ENCODE measurements around the gene C16orf96.

C16orf96 gene

DNA sequence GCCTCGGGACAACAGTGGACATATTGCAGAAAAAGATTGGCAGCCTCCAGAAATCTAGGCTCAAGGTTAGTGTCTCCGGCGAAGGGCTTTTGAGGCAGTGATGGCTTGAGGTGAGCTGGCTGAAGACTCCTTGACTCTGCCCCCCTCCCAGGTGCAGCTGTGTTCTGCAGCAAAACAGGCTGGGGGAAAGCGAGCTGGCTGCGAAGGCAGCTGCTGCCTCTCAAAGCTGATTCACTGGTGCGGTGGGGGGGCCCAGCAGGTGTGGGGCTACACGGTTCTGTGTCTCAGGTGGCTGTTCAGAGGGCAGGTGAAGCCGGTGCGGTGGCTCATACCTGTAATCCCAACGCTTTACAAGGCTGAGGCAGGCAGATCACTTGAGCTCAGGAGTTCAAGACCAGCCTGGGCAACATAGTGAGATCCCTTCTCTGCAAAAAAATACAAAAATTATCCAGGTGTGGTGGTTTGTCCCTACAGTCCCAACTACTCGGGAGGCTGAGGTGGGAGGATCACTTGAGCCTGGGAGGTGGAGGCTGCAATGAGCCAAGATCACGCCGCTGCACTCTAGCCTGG is 22.9 kb downstream of the C16orf96 start:
- TF ChIP-seq, protein P1, sequence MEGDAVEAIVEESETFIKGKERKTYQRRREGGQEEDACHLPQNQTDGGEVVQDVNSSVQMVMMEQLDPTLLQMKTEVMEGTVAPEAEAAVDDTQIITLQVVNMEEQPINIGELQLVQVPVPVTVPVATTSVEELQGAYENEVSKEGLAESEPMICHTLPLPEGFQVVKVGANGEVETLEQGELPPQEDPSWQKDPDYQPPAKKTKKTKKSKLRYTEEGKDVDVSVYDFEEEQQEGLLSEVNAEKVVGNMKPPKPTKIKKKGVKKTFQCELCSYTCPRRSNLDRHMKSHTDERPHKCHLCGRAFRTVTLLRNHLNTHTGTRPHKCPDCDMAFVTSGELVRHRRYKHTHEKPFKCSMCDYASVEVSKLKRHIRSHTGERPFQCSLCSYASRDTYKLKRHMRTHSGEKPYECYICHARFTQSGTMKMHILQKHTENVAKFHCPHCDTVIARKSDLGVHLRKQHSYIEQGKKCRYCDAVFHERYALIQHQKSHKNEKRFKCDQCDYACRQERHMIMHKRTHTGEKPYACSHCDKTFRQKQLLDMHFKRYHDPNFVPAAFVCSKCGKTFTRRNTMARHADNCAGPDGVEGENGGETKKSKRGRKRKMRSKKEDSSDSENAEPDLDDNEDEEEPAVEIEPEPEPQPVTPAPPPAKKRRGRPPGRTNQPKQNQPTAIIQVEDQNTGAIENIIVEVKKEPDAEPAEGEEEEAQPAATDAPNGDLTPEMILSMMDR (IDR thresholded peaks at IDR 0.05; ENCODE audit: low read depth, low read length): no peak
- DNase-seq (ENCODE audit: extremely low read depth, low read depth): no peak

DNA sequence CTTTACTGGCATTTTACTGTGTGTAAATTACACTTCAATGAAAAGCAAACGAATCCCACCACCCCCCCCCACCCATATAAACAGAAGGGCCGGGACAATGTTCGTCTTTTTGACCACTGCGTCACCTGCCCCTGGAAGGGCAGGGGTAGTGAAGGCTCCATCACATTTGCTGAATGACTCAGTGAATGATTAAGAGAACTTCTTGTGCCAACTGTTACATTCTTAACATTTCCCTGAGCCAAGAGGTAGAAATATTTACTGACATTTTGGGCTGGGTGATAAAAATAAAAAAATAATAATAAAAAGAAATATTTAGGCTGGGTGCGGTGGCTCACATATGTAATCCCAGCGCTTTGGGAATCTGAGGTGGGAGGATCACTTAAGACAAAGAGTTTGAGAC is 24.1 kb downstream of the C16orf96 start:
- DNase-seq (ENCODE audit: extremely low read depth, low read depth): no peak
- TF ChIP-seq, protein P1 (IDR thresholded peaks at IDR 0.05; ENCODE audit: low read depth, low read length): no peak

DNA sequence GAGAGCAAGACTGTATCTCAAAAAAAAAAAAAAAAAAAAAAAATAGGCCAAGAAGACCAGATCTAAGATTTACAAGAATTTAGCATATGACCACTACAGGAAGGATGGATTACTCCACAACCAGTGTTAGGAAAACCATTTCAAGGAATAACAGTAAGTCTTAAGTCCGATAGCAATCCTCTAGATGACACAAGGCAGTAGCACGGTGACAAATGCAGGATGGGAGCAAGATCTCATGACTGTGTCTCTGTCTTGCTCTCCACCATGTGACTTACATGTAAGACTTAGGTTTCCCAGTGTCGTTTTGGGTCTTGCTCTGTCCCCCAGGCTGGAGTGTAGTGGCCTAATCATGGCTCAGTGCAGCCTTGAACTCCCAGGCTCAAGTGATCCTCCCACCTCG is 27.8 kb downstream of the C16orf96 start:
- TF ChIP-seq, protein P1 (IDR thresholded peaks at IDR 0.05; ENCODE audit: low read depth, low read length): no peak
- no peak for DNase-seq (ENCODE audit: extremely low read depth, low read depth)

DNA sequence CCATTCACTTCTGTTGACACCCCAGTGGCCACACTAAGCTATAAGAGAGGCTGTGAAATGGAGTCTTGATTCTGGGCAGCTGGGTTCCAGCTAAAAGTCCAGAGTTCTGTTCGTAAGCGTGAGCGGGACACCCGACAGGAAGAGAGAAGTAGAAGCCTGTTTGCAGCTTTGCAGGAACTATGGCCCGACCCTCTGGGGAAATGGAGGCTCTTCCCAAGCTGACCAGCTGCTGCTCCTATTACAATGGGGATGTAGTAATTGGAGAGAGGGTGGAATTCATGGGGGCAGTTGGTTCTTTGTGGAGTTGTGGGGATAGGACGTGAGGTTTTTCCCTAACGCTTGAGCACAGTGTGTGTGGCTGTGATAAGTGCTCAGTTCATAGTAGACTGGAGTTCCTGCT is 30.2 kb downstream of the C16orf96 start:
- DNase-seq (ENCODE audit: extremely low read depth, low read depth): no peak
- TF ChIP-seq, protein P1 (IDR thresholded peaks at IDR 0.05; ENCODE audit: low read depth, low read length): no peak

DNA sequence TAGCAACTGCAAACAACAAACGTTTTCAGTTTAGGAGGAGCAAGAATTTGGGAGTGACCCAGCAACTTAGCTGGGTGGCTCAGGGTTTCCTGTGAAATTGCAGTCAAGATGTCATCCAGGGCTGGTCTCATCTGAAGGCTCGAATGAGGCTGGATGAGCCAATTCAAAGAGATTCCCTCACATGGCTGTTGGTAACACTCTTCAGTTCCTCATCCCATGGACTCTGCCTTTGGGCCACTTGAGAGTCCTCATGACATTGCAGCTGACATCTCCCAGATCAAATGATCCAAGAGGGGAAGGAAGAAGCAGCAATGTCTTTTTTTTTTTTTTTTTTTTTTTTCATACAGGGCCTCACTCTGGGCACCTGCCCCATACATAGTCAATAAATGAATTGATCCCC is 32.2 kb downstream of the C16orf96 start:
- TF ChIP-seq, protein P1 (IDR thresholded peaks at IDR 0.05; ENCODE audit: low read depth, low read length): no peak
- DNase-seq (ENCODE audit: extremely low read depth, low read depth): no peak

DNA sequence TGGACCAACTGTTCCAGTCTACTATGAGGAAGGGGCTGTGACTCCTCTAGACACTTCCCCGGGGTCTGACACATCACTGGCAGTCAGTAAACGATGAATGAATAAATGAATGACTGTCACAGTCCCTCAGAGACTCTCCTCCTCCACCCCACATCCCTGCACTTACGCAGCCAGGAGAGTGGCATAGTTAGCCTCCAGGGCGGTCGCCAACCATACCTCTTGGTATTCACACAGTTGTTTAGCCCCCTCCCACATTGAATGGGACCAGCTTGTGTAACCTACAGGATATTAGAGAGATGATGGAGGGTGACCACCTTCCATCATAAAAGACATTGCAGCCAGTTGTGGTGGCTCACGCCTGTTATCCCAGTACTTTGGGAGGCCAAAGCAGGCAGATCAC is 32.8 kb downstream of the C16orf96 start:
- TF ChIP-seq, protein P1 (IDR thresholded peaks at IDR 0.05; ENCODE audit: low read depth, low read length): no peak

DNA sequence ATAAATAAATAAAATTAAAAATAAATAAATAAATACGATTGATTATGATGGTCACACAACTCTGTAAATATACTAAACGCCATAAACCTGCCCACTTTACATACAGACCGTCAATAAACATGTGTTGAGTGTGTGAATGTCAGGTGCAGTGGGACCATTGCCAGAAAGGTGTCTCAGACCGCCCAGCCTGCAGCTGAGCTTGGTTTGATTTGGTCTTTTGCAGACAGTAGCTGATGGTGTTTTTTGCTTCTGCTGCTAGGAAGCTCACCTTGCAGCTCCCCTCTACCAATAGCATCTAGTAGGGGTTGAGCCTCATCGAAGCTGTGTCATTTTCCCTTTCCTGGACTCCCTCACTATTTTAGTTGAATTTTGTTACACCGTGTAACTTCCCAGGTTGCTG is 35.1 kb downstream of the C16orf96 start:
- TF ChIP-seq, protein P1 (IDR thresholded peaks at IDR 0.05; ENCODE audit: low read depth, low read length): no peak
- DNase-seq (ENCODE audit: extremely low read depth, low read depth): no peak

More for the DNA sequence above, 32.8 kb downstream of the C16orf96 start:
- no peak for DNase-seq (ENCODE audit: extremely low read depth, low read depth)

Data from AG09319 (cell line).